Omental fat pad (tissue), 4 donors: Measurements from ENCODE around the gene EHD3. TPM values are rescaled to one million over a fixed set of nuclear protein-coding genes. Genes with fewer than 3 reads are reported as not detected.

ENCODE experiments used
- ATAC-seq: fragments of 150-250 bp; one replicate; pipeline ENCODE4 v1.9.1; 2016; ENCODE audit warnings: mild to moderate bottlenecking, moderate library complexity; ENCODE audit not compliant: low FRiP score
- DNase-seq: peaks from one replicate; pipeline ENCODE4 v3.0.0-alpha.2; 2019; ENCODE audit warnings: low spot score
- total RNA-seq, 4 donors: library from RNA; depleted of rRNA; stranded (reverse); fragments of >200 nt; gene quantifications; one replicate each; pipeline ENCODE4 v1.1.0, GENCODE V29; 2016
- TF ChIP-seq, protein P1 (sequence below), 3 donors: fragments of 450-650 bp; IDR thresholded peaks; one replicate each; pipeline ENCODE4 v1.5.1; 2016 to 2017; ENCODE audit warnings: antibody characterized with exemption in 3 of 3, mild to moderate bottlenecking in 3 of 3, moderate library complexity in 2 of 3

Gene EHD3
- total RNA-seq, 4 donors from 2014 or later: 3.1 to 5.2 (median 3.6) TPM

- ATAC-seq: peak; percentile 42
- DNase-seq: no peak
- TF ChIP-seq, protein P1, sequence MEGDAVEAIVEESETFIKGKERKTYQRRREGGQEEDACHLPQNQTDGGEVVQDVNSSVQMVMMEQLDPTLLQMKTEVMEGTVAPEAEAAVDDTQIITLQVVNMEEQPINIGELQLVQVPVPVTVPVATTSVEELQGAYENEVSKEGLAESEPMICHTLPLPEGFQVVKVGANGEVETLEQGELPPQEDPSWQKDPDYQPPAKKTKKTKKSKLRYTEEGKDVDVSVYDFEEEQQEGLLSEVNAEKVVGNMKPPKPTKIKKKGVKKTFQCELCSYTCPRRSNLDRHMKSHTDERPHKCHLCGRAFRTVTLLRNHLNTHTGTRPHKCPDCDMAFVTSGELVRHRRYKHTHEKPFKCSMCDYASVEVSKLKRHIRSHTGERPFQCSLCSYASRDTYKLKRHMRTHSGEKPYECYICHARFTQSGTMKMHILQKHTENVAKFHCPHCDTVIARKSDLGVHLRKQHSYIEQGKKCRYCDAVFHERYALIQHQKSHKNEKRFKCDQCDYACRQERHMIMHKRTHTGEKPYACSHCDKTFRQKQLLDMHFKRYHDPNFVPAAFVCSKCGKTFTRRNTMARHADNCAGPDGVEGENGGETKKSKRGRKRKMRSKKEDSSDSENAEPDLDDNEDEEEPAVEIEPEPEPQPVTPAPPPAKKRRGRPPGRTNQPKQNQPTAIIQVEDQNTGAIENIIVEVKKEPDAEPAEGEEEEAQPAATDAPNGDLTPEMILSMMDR (IDR thresholded peaks at IDR 0.05): no peak
Measured at GRCh38 chr2:31239593-31240177, 5.7 kb downstream of the EHD3 start.

DNA sequence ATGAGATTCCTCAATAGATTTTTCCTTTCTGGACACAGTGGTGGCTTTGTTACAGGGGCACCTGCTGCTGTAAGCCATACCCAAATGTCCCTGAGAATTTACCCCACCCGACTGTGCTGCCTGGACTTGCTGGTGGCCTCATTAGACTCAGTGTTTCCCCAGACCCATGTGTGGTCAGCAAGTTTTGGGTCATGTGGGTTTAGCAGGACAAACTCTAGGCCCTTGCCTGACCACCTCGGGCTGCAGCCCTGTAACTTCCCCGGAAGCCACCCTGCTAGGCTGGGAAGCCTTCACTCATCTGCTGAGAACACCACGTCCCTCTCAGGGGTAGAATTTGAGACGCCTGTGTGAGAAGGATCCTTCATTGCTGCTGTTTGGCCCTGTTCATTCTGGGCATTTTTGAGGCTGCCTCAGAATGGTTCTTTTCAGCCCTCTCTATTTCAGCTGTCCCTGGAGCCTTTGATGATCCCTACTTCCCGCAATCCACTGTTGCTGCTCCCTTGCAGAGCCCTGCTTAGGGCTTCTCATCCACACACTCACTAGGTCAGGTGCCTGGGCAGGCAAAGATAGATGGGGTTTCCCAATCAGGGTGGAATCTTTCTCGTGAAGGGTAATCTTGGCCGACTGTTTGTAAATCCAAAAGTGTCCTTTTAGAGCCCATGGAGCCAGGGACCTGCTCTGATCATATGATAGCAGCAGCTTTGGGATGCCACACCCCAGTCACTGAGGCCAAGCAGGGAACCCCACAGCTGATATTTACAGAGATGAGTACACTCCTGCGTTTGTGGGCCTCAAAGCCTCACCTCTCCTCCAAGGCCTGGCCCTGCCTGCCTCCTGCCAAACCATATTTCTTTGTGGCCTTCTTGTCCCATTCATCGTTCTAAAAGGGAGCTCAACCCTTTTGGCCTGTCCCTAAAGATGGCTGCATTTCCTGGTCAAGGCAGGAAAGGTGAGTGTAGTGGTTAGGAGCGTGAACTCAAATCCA lies 6.7 kb downstream of the EHD3 start:
- DNase-seq: no peak
- TF ChIP-seq, protein P1 (IDR thresholded peaks at IDR 0.05): no peak
- no peak for ATAC-seq

DNA sequence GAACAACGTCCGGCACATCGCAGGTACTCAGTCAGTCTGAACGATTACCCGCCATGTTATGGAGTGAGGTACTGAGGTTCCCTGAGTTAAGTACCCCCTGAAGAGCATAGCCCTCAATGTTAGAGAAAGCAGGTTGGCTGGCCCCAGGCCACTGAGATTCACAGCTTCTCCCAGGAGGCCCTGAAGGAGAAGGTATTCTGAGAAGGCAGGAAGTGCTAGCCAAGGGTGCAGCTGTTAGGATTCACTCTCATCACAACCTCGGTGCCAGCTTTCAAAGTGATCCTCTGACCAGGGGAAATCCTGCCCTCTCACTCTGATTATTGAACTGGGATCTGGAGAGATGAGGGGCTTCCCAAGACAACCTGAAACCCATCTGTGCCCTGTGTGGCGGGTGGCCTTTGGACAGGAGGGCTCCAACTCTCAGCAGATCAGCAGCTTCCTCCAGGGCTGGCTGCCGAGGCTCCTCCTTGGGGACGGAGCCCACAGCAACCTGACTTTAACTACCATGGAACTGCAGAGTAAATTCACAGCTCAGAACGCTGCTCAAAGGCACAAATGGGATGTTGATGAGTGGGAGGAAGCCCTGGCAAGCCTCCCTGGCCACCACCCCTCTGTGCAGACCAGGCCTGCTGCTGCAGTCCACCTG lies 7.8 kb downstream of the EHD3 start:
- DNase-seq (no peak), ATAC-seq (no peak)
- TF ChIP-seq, protein P1 (IDR thresholded peaks at IDR 0.05): no peak

- DNase-seq (no peak), ATAC-seq (no peak)
- TF ChIP-seq, protein P1 (IDR thresholded peaks at IDR 0.05): no peak
Measured at GRCh38 chr2:31243053-31243452, 9.1 kb downstream of the EHD3 start.

GRCh38 chr2:31244101-31244500 lies 10.1 kb downstream of the EHD3 start:
- DNase-seq (no peak), ATAC-seq (no peak)
- TF ChIP-seq, protein P1 (IDR thresholded peaks at IDR 0.05): no peak

- TF ChIP-seq, protein P1 (IDR thresholded peaks at IDR 0.05): no peak
- ATAC-seq (no peak), DNase-seq (no peak)
Measured at GRCh38 chr2:31246184-31246852, 12.4 kb downstream of the EHD3 start.
